Measurements from ENCODE around the gene LDLRAD1.
"Not testable (repeated sequence)": the region's sequence is repeated elsewhere in the genome, so short reads cannot be mapped to it uniquely, and the experiment has no call there.

The LDLRAD1 gene

GRCh38 chr1:53992085-53992874 is 25.7 kb downstream of the LDLRAD1 start:
- no peak for DNase-seq

- DNase-seq, result peak in 1 of 5 donors; percentile 52
These were observed 30.1 kb downstream of the LDLRAD1 start for GRCh38 chr1:53987880-53988279.

- DNase-seq, result no peak
These were observed 31.5 kb downstream of the LDLRAD1 start for GRCh38 chr1:53986458-53986857.

GRCh38 chr1:53984726-53985125 is 33.3 kb downstream of the LDLRAD1 start:
- no peak for DNase-seq

- DNase-seq, result no peak
These were observed 35.3 kb downstream of the LDLRAD1 start for GRCh38 chr1:53982763-53983104.

GRCh38 chr1:53982034-53982762 is 35.8 kb downstream of the LDLRAD1 start:
- no peak for DNase-seq

- DNase-seq, result no peak
These were observed 36.8 kb downstream of the LDLRAD1 start for GRCh38 chr1:53981220-53981619.

- DNase-seq, result no peak
These were observed 38.1 kb downstream of the LDLRAD1 start for GRCh38 chr1:53979712-53980450.

GRCh38 chr1:53975861-53976260 is 42.1 kb downstream of the LDLRAD1 start:
- no peak for DNase-seq

- no peak for DNase-seq
These were observed 46.3 kb downstream of the LDLRAD1 start for GRCh38 chr1:53971718-53972117.

- DNase-seq, result not testable (repeated sequence)
These were observed 48.7 kb downstream of the LDLRAD1 start for GRCh38 chr1:53969323-53969722.

- DNase-seq, result no peak
These were observed 49.9 kb downstream of the LDLRAD1 start for GRCh38 chr1:53968125-53968513.

GRCh38 chr1:53967409-53968124 is 50.4 kb downstream of the LDLRAD1 start:
- no peak for DNase-seq

GRCh38 chr1:53966794-53967193 is 51.2 kb downstream of the LDLRAD1 start:
- DNase-seq, result no peak

GRCh38 chr1:53964109-53964508 is 53.9 kb downstream of the LDLRAD1 start:
- no peak for DNase-seq

GRCh38 chr1:53963460-53963859 is 54.5 kb downstream of the LDLRAD1 start:
- DNase-seq, result no peak

GRCh38 chr1:53962395-53962794 is 55.6 kb downstream of the LDLRAD1 start:
- no peak for DNase-seq

GRCh38 chr1:53959664-53960250 is 58.2 kb downstream of the LDLRAD1 start:
- peak in 1 of 5 donors; percentile 40 for DNase-seq

All from T-helper 1 cell (primary cell).